ENCODE data around the gene USP49.

DNA sequence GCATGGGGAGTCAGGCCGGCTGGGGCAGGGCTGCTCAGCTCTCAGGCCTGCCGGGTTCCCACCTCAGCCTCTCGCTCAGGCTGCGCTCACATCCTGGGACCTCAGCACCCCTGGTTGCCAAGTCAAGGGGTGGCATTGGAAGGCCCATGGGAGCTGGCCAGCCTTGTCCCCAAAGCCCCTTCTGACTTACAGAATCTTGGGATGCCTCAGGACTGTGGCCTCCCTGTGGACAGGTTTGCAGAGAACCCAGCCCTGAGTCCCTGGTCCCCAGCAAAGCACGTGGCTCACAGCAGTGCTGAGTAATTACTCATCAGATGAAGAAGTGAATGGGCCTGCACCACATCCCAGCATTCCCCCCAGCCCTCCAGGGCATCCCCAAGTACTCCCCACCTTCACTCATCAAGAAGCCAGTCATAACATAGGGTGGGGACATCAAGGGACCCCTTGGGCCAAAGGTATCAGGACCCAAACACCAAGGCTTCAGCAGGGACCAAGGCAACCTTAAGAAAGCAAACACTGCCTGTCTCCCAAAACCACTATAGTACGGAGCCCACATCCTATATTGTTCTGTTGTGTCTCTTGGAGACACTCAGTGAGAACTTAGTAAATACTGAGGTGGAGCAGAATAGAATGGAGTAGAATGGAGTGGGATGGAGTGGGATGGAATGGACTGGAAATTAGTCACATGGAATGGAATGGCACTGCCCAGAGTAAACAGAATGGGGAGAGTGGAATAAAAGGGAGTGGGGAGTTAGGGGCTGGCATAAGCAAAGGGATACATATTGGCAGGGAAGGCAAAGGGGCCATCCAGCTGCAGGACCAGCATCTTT lies 151.6 kb downstream of the USP49 start:
- no peak for TF ChIP-seq GATA2 (IDR thresholded peaks at IDR 0.05; ENCODE audit: low read depth, low read length)
- TF ChIP-seq GATA3 (IDR thresholded peaks at IDR 0.05; ENCODE audit: low read depth, low read length) = no peak
